Measurements from ENCODE around the gene MEIOB. TPM values are rescaled to one million over a fixed set of nuclear protein-coding genes. Genes with fewer than 3 reads are reported as not detected.

The MEIOB gene
- polyA plus RNA-seq, 4 donors = 0.34 to 0.38 TPM; not detected in 2

GRCh38 chr16:1818204-1818872 lies 53.6 kb downstream of the MEIOB start:
- no peak overlapping the region for H3K27ac ChIP-seq (ENCODE audit: low read depth in 1 of 3, low read length in 2 of 3)
- no peaks in the 10 kb centered on the region for H3K9me3 ChIP-seq (ENCODE audit: control insufficient read depth in 2 of 2, insufficient read depth in 1 of 2, low read depth in 1 of 2, low read length in 1 of 2)
- DNase-seq (no peak), FAIRE-seq (no peak)
- WGBS, 3 donors = 93 to 96% (median 95%) methylated on average over 21 to 27 of the region's 27 CpGs
- no peaks in the 10 kb centered on the region for H3K27me3 ChIP-seq (ENCODE audit: control insufficient read depth in 3 of 3, insufficient read depth in 3 of 3, low read length in 3 of 3)
- H3K36me3 ChIP-seq (ENCODE audit: control insufficient read depth in 3 of 3, insufficient read depth in 2 of 3, low read depth in 1 of 3, low read length in 3 of 3) = peaks cover 6 to 86% (median 11%) of the 10 kb centered on the region in 3 donors
- H3K4me1 ChIP-seq (ENCODE audit: control insufficient read depth in 3 of 3, insufficient read depth in 2 of 3, low read depth in 1 of 3, low read length in 2 of 3) = no peaks in the 10 kb centered on the region
- no peak overlapping the region for H3K4me3 ChIP-seq (ENCODE audit: low read depth in 1 of 3, low read length in 3 of 3)

- Histone ChIP-seq H3K4me1 (ENCODE audit: control insufficient read depth in 3 of 3, insufficient read depth in 2 of 3, low read depth in 1 of 3, low read length in 2 of 3) (no peaks in the 10 kb centered on the region), H3K36me3 (ENCODE audit: control insufficient read depth in 3 of 3, insufficient read depth in 2 of 3, low read depth in 1 of 3, low read length in 3 of 3) (peaks cover 6 to 87% (median 11%) of the 10 kb centered on the region in 3 donors), H3K4me3 (ENCODE audit: low read depth in 1 of 3, low read length in 3 of 3) (no peak overlapping the region), H3K27me3 (ENCODE audit: control insufficient read depth in 3 of 3, insufficient read depth in 3 of 3, low read length in 3 of 3) (no peaks in the 10 kb centered on the region), H3K9me3 (ENCODE audit: control insufficient read depth in 2 of 2, insufficient read depth in 1 of 2, low read depth in 1 of 2, low read length in 1 of 2) (no peaks in the 10 kb centered on the region), H3K27ac (ENCODE audit: low read depth in 1 of 3, low read length in 2 of 3) (no peak overlapping the region)
- 92 to 94% (median 93%) methylated on average over 17 of the region's 17 CpGs for WGBS, 3 donors
- FAIRE-seq (no peak), DNase-seq (no peak)
These were observed 54.2 kb downstream of the MEIOB start for GRCh38 chr16:1817716-1818115.

- Histone ChIP-seq H3K36me3 (ENCODE audit: control insufficient read depth in 3 of 3, insufficient read depth in 2 of 3, low read depth in 1 of 3, low read length in 3 of 3) (peaks cover 6 to 83% (median 11%) of the 10 kb centered on the region in 3 donors), H3K9me3 (ENCODE audit: control insufficient read depth in 2 of 2, insufficient read depth in 1 of 2, low read depth in 1 of 2, low read length in 1 of 2) (no peaks in the 10 kb centered on the region), H3K4me1 (ENCODE audit: control insufficient read depth in 3 of 3, insufficient read depth in 2 of 3, low read depth in 1 of 3, low read length in 2 of 3) (no peaks in the 10 kb centered on the region), H3K4me3 (ENCODE audit: low read depth in 1 of 3, low read length in 3 of 3) (no peak overlapping the region), H3K27ac (ENCODE audit: low read depth in 1 of 3, low read length in 2 of 3) (no peak overlapping the region), H3K27me3 (ENCODE audit: control insufficient read depth in 3 of 3, insufficient read depth in 3 of 3, low read length in 3 of 3) (no peaks in the 10 kb centered on the region)
- no peak for DNase-seq
- no peak for FAIRE-seq
- 93 to 94% (median 93%) methylated on average over 8 to 9 of the region's 9 CpGs for WGBS, 3 donors
These were observed 54.7 kb downstream of the MEIOB start for GRCh38 chr16:1817276-1817589.

DNA sequence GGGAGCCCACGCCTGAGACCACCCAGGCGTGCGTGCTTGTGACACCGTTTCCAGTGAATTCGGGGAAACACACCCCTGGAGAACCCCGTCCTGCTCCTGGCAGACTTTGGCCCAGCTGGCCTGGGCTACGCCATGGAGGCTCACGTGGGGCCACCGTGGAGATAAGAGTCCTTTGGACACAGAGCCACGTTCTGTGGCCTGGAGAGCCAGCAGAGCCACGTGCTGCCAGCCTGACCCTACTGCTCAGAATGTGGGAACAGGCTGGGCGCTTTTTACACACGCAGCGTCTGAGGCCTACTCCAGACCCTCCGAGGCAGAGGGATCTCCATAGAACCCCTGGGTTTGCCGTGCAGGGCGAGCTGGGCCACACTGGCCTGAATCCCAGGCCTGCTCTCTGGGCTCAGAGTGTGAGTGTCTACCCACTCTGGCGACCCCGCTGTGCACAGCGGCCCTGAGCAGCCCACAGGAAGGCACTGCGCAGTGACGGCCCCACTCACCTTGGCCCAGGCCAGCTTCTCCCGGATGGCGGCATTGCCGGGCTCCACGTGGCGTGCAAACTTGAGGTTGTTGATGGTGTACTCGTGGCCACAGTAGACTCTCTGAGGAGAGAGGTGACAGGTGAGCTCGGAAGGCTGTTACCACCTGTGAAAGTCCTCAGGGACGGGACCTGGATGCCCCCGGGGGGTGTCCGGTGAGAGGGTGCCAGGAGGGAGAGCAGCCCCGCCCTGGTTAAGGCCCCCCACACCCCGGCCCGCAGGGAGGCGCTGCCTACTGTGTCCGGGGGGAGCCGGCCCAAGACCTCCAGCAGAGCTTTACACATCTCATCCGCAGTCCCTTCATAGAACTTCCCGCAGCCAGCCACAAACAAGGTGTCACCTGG lies 55.3 kb downstream of the MEIOB start:
- Histone ChIP-seq H3K36me3 (ENCODE audit: control insufficient read depth in 3 of 3, insufficient read depth in 2 of 3, low read depth in 1 of 3, low read length in 3 of 3) (peaks cover 6 to 77% (median 11%) of the 10 kb centered on the region in 3 donors), H3K4me3 (ENCODE audit: low read depth in 1 of 3, low read length in 3 of 3) (no peak overlapping the region), H3K9me3 (ENCODE audit: control insufficient read depth in 2 of 2, insufficient read depth in 1 of 2, low read depth in 1 of 2, low read length in 1 of 2) (no peaks in the 10 kb centered on the region), H3K27ac (ENCODE audit: low read depth in 1 of 3, low read length in 2 of 3) (no peak overlapping the region), H3K4me1 (ENCODE audit: control insufficient read depth in 3 of 3, insufficient read depth in 2 of 3, low read depth in 1 of 3, low read length in 2 of 3) (no peaks in the 10 kb centered on the region), H3K27me3 (ENCODE audit: control insufficient read depth in 3 of 3, insufficient read depth in 3 of 3, low read length in 3 of 3) (no peaks in the 10 kb centered on the region)
- FAIRE-seq = no peak
- no peak for DNase-seq
- WGBS, 3 donors = 93 to 95% (median 93%) methylated on average over 35 to 40 of the region's 40 CpGs

DNA sequence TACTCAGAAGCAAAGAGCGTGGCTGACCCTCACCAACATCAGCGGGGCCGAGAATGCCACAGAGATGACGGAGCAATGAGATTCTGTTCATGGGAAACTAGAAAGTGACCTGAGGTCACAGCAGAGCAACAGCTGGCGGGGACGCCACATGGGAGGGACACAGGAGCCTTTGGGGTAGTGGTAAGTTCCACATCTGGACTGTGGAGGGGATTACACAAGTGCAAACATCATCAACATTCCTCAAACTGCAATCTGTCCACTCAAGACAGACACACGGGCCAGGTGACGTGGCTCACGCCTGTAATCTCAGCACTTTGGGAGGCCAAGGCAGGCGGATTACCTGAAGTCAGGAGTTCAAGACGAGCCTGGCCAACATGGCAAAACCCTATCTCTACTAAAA lies 56.5 kb downstream of the MEIOB start:
- Histone ChIP-seq H3K4me3 (ENCODE audit: low read depth in 1 of 3, low read length in 3 of 3) (no peak overlapping the region), H3K36me3 (ENCODE audit: control insufficient read depth in 3 of 3, insufficient read depth in 2 of 3, low read depth in 1 of 3, low read length in 3 of 3) (peaks cover 6 to 70% (median 11%) of the 10 kb centered on the region in 3 donors), H3K9me3 (ENCODE audit: control insufficient read depth in 2 of 2, insufficient read depth in 1 of 2, low read depth in 1 of 2, low read length in 1 of 2) (no peaks in the 10 kb centered on the region), H3K27me3 (ENCODE audit: control insufficient read depth in 3 of 3, insufficient read depth in 3 of 3, low read length in 3 of 3) (no peaks in the 10 kb centered on the region), H3K27ac (ENCODE audit: low read depth in 1 of 3, low read length in 2 of 3) (no peak overlapping the region), H3K4me1 (ENCODE audit: control insufficient read depth in 3 of 3, insufficient read depth in 2 of 3, low read depth in 1 of 3, low read length in 2 of 3) (no peaks in the 10 kb centered on the region)
- FAIRE-seq (no peak), DNase-seq (no peak)
- 89 to 95% (median 93%) methylated on average over 11 of the region's 11 CpGs for WGBS, 3 donors

DNA sequence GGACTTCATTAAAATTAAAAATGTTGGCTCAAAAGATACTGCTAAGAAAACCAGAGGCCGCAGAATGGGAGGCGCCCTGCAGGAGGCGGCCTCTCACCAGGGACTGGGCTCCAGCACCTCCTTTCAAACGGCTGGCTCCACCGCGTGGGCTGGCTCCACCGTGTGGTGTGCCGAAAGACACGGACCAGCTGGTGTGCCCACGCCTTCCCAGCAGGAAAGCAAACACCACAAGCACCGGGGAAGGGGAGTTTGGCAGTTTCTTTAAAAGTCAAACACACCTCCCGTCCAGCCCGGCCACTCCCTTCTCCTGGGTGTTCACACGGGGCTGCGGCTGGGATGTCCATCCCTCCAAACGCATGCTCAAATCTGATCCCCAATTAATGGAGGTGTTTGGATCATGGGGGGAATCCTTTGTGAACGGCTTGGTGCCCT lies 59.2 kb downstream of the MEIOB start:
- Histone ChIP-seq H3K27ac (ENCODE audit: low read depth in 1 of 3, low read length in 2 of 3) (no peak overlapping the region), H3K27me3 (ENCODE audit: control insufficient read depth in 3 of 3, insufficient read depth in 3 of 3, low read length in 3 of 3) (no peaks in the 10 kb centered on the region), H3K9me3 (ENCODE audit: control insufficient read depth in 2 of 2, insufficient read depth in 1 of 2, low read depth in 1 of 2, low read length in 1 of 2) (no peaks in the 10 kb centered on the region), H3K36me3 (ENCODE audit: control insufficient read depth in 3 of 3, insufficient read depth in 2 of 3, low read depth in 1 of 3, low read length in 3 of 3) (peaks cover 7 to 69% (median 9%) of the 10 kb centered on the region in 3 donors), H3K4me1 (ENCODE audit: control insufficient read depth in 3 of 3, insufficient read depth in 2 of 3, low read depth in 1 of 3, low read length in 2 of 3) (no peaks in the 10 kb centered on the region), H3K4me3 (ENCODE audit: low read depth in 1 of 3, low read length in 3 of 3) (no peak overlapping the region)
- WGBS, 3 donors = 14 to 23% (median 23%) methylated on average over 17 of the region's 17 CpGs
- DNase-seq (peak; percentile 71 to 77), FAIRE-seq (no peak)

GRCh38 chr16:1810536-1810935 lies 61.4 kb downstream of the MEIOB start:
- peaks cover 4 to 60% (median 10%) of the 10 kb centered on the region in 3 donors for H3K36me3 ChIP-seq (ENCODE audit: control insufficient read depth in 3 of 3, insufficient read depth in 2 of 3, low read depth in 1 of 3, low read length in 3 of 3)

DNA sequence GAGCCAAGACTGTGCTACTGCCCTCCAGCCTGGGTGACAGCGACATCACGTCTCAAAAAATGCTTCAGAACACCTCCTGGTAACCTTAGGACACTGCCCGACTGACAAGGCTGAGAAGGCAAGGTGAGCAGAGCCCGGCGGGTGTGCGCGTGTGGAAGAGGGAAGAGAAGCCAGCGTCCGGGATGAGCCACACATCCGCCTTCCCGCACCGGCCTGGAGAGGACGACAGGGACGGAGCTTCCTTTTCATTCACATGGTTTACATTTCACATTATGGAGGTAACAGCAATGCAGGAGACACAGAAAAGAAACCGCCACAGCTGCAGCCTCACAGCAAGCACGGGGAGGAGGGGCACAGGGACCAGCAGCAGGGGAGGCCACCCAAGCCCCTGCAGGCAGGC lies 61.9 kb downstream of the MEIOB start:
- Histone ChIP-seq H3K27me3 (ENCODE audit: control insufficient read depth in 3 of 3, insufficient read depth in 3 of 3, low read length in 3 of 3) (no peaks in the 10 kb centered on the region), H3K36me3 (ENCODE audit: control insufficient read depth in 3 of 3, insufficient read depth in 2 of 3, low read depth in 1 of 3, low read length in 3 of 3) (peaks cover 4 to 58% (median 8%) of the 10 kb centered on the region in 3 donors), H3K4me3 (ENCODE audit: low read depth in 1 of 3, low read length in 3 of 3) (no peak overlapping the region), H3K4me1 (ENCODE audit: control insufficient read depth in 3 of 3, insufficient read depth in 2 of 3, low read depth in 1 of 3, low read length in 2 of 3) (no peaks in the 10 kb centered on the region), H3K9me3 (ENCODE audit: control insufficient read depth in 2 of 2, insufficient read depth in 1 of 2, low read depth in 1 of 2, low read length in 1 of 2) (no peaks in the 10 kb centered on the region), H3K27ac (ENCODE audit: low read depth in 1 of 3, low read length in 2 of 3) (no peak overlapping the region)
- FAIRE-seq (no peak), DNase-seq (no peak)
- 94 to 97% (median 96%) methylated on average over 16 of the region's 16 CpGs for WGBS, 3 donors

More at GRCh38 chr16:1810536-1810935, 61.4 kb downstream of the MEIOB start:
- H3K9me3 ChIP-seq (ENCODE audit: control insufficient read depth in 2 of 2, insufficient read depth in 1 of 2, low read depth in 1 of 2, low read length in 1 of 2) = no peaks in the 10 kb centered on the region
- 96 to 97% (median 97%) methylated on average over 10 to 16 of the region's 16 CpGs for WGBS, 3 donors
- H3K4me1 ChIP-seq (ENCODE audit: control insufficient read depth in 3 of 3, insufficient read depth in 2 of 3, low read depth in 1 of 3, low read length in 2 of 3) = no peaks in the 10 kb centered on the region
- no peaks in the 10 kb centered on the region for H3K27me3 ChIP-seq (ENCODE audit: control insufficient read depth in 3 of 3, insufficient read depth in 3 of 3, low read length in 3 of 3)
- no peak overlapping the region for H3K4me3 ChIP-seq (ENCODE audit: low read depth in 1 of 3, low read length in 3 of 3)
- FAIRE-seq (no peak), DNase-seq (no peak)
- H3K27ac ChIP-seq (ENCODE audit: low read depth in 1 of 3, low read length in 2 of 3) = no peak overlapping the region

Measured in small intestine (tissue), 7 donors.